Esophagus (tissue), 2 donors: ENCODE results near the gene EMILIN2. TPM values are rescaled to one million over a fixed set of nuclear protein-coding genes. Genes with fewer than 3 reads are reported as not detected.

Experiments used
- H3K27ac ChIP-seq, 2 donors: one replicate each; pipeline ENCODE4 v1.5.1; 2013; ENCODE audit warnings: low read depth in 2 of 2, mild to moderate bottlenecking in 2 of 2, inconsistent platforms in 1 of 2, low read length in 1 of 2, moderate library complexity in 1 of 2
- H3K27me3 ChIP-seq, 2 donors: one replicate each; pipeline ENCODE4 v1.6.1; 2013; ENCODE audit warnings: low read length in 2 of 2, control low read depth in 1 of 2, mild to moderate bottlenecking in 1 of 2; ENCODE audit not compliant: insufficient read depth in 2 of 2, control insufficient read depth in 1 of 2
- H3K36me3 ChIP-seq, 2 donors: one replicate each; pipeline ENCODE4 v1.6.1; 2013; ENCODE audit warnings: low read length in 1 of 2; ENCODE audit not compliant: control insufficient read depth in 2 of 2, insufficient read depth in 2 of 2
- H3K4me1 ChIP-seq, 2 donors: one replicate each; pipeline ENCODE4 v1.6.1; 2013; ENCODE audit warnings: low read length in 1 of 2; ENCODE audit not compliant: control insufficient read depth in 2 of 2, insufficient read depth in 2 of 2
- H3K4me3 ChIP-seq, 2 donors: one replicate each; pipeline ENCODE4 v1.5.1; 2013; ENCODE audit warnings: low read length in 2 of 2, mild to moderate bottlenecking in 2 of 2, low read depth in 1 of 2, moderate library complexity in 1 of 2
- H3K9me3 ChIP-seq, 2 donors: one replicate each; pipeline ENCODE4 v1.6.1; 2013; ENCODE audit warnings: mild to moderate bottlenecking in 2 of 2, low read depth in 1 of 2, low read length in 1 of 2, moderate library complexity in 1 of 2; ENCODE audit not compliant: control insufficient read depth in 2 of 2, insufficient read depth in 1 of 2
- WGBS, 2 donors: extraction: QIAGEN DNeasy Blood & Tissue Kit; methylation state at CpG; one replicate each; pipeline ENCODE4 v1.1.7; 2013; 5-methylcytosine and 5-hydroxymethylcytosine counted together
- polyA plus RNA-seq, 2 donors: library from polyadenylated mRNA; stranded (reverse); fragments of 200-250 nt; gene quantifications; one replicate each; pipeline ENCODE4 v1.2.3, GENCODE V29; 2013
- donor health status: healthy with polysubstance abuse.
- donor health status: Bipolar disorder and iron deficiency.

EMILIN2 gene
- polyA plus RNA-seq, 2 donors = 1.3 to 2.0 TPM

DNA sequence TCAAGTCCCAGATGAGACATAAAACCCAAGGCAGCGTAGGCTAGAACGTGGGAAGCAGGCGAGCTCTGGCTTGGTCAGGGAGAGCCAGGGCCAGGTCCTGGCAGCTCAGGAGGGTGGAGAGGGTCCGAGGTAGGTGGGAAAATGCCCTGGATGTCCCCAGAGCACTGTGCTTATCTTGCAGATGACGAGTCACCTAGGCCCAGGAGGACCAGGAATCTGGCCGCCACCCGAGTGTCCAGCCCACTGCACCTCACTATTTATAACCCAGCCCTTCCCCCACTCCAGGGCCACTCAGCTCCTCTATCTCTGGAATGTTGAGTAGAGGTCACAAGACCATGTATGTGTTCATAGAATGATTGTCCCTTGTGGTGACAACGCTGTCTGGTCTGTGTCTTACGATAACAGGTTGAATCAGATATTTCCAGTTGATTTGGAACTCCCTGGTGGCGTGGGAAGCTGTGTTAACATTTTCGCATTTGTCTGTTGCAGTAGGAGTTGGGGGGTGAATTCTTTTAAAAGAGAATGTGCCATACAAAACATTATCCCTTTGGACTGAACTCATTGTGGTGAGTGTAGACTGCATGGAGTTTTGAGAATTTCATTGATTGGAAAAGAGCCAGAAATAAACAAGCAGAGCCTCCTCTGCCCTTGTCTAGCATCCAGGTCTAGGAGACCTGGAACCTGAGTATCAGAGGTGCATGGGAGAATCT, 47.5 kb downstream of the EMILIN2 start:
- no peak overlapping the region for H3K27ac ChIP-seq
- no peaks in the 10 kb centered on the region for H3K36me3 ChIP-seq
- H3K4me3 ChIP-seq = no peak overlapping the region
- no peaks in the 10 kb centered on the region for H3K4me1 ChIP-seq
- peaks cover 0 to 3% of the 10 kb centered on the region in 2 donors for H3K9me3 ChIP-seq
- no peaks in the 10 kb centered on the region for H3K27me3 ChIP-seq
- WGBS, 2 donors = 82 to 89% methylated on average over 11 of the region's 11 CpGs

- Histone ChIP-seq H3K27me3 (no peaks in the 10 kb centered on the region), H3K4me1 (no peaks in the 10 kb centered on the region), H3K9me3 (peaks cover 0 to 3% of the 10 kb centered on the region in 2 donors), H3K36me3 (no peaks in the 10 kb centered on the region), H3K4me3 (no peak overlapping the region), H3K27ac (no peak overlapping the region)
- 78% methylated on average over 2 of the region's 2 CpGs for WGBS, 2 donors
Measured at GRCh38 chr18:2894841-2895370, 48.1 kb downstream of the EMILIN2 start.

GRCh38 chr18:2895391-2895790, 48.6 kb downstream of the EMILIN2 start:
- H3K27ac ChIP-seq = no peak overlapping the region
- 96 to 98% methylated on average over 7 of the region's 7 CpGs for WGBS, 2 donors
- H3K4me3 ChIP-seq = no peak overlapping the region
- H3K27me3 ChIP-seq = no peaks in the 10 kb centered on the region
- H3K36me3 ChIP-seq = no peaks in the 10 kb centered on the region
- H3K9me3 ChIP-seq = peaks cover 0 to 3% of the 10 kb centered on the region in 2 donors
- H3K4me1 ChIP-seq = no peaks in the 10 kb centered on the region

DNA sequence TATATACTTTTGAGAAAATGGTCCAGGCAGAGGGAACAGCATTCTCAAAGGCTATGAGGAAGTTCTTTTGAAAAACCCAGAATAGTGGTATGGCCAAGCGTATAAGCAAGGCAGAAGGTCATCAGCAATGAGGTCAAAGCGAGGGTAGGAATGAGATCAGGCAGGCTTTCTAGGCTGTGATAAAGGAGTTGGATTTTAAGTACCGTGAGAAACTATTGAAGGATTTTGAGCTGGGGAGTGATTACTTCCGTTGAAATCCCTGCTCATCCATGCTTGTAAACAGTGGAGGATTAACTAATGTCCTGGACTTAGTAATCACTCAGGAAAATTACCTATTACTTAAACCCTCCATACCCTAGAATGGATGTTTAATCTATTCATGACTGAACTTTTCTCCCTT, 50.2 kb downstream of the EMILIN2 start:
- H3K9me3 ChIP-seq = peaks cover 0 to 3% of the 10 kb centered on the region in 2 donors
- H3K27ac ChIP-seq = no peak overlapping the region
- H3K4me3 ChIP-seq = no peak overlapping the region
- no peaks in the 10 kb centered on the region for H3K4me1 ChIP-seq
- WGBS, 2 donors = 84 to 85% methylated on average over 4 of the region's 4 CpGs
- H3K36me3 ChIP-seq = no peaks in the 10 kb centered on the region
- H3K27me3 ChIP-seq = no peaks in the 10 kb centered on the region

- Histone ChIP-seq H3K36me3 (no peaks in the 10 kb centered on the region), H3K9me3 (peaks cover 0 to 3% of the 10 kb centered on the region in 2 donors), H3K27ac (no peak overlapping the region), H3K27me3 (no peaks in the 10 kb centered on the region), H3K4me1 (no peaks in the 10 kb centered on the region), H3K4me3 (no peak overlapping the region)
- 82 to 83% methylated on average over 12 of the region's 12 CpGs for WGBS, 2 donors
Measured at GRCh38 chr18:2897448-2898185, 50.8 kb downstream of the EMILIN2 start.

GRCh38 chr18:2898186-2898640, 51.4 kb downstream of the EMILIN2 start:
- H3K27ac ChIP-seq = no peak overlapping the region

GRCh38 chr18:2900684-2901422, 54.0 kb downstream of the EMILIN2 start:
- no peaks in the 10 kb centered on the region for H3K9me3 ChIP-seq
- no peaks in the 10 kb centered on the region for H3K27me3 ChIP-seq
- no peak overlapping the region for H3K4me3 ChIP-seq
- no peaks in the 10 kb centered on the region for H3K36me3 ChIP-seq
- no peaks in the 10 kb centered on the region for H3K4me1 ChIP-seq
- WGBS, 2 donors = 77 to 78% methylated on average over 8 of the region's 8 CpGs
- H3K27ac ChIP-seq = no peak overlapping the region

More at GRCh38 chr18:2898186-2898640, 51.4 kb downstream of the EMILIN2 start:
- peaks cover 0 to 3% of the 10 kb centered on the region in 2 donors for H3K9me3 ChIP-seq
- H3K4me3 ChIP-seq = no peak overlapping the region
- H3K36me3 ChIP-seq = no peaks in the 10 kb centered on the region
- H3K4me1 ChIP-seq = no peaks in the 10 kb centered on the region
- H3K27me3 ChIP-seq = no peaks in the 10 kb centered on the region
- WGBS, 2 donors = 70 to 75% methylated on average over 6 of the region's 6 CpGs

GRCh38 chr18:2901423-2901985, 54.7 kb downstream of the EMILIN2 start:
- H3K4me1 ChIP-seq = peaks cover 0 to 3% of the 10 kb centered on the region in 2 donors
- no peaks in the 10 kb centered on the region for H3K9me3 ChIP-seq
- no peak overlapping the region for H3K4me3 ChIP-seq
- WGBS, 2 donors = 80 to 81% methylated on average over 14 of the region's 14 CpGs
- H3K27ac ChIP-seq = peak overlapping the region in 1 of 2 donors; percentile 17
- H3K36me3 ChIP-seq = no peaks in the 10 kb centered on the region
- H3K27me3 ChIP-seq = no peaks in the 10 kb centered on the region

DNA sequence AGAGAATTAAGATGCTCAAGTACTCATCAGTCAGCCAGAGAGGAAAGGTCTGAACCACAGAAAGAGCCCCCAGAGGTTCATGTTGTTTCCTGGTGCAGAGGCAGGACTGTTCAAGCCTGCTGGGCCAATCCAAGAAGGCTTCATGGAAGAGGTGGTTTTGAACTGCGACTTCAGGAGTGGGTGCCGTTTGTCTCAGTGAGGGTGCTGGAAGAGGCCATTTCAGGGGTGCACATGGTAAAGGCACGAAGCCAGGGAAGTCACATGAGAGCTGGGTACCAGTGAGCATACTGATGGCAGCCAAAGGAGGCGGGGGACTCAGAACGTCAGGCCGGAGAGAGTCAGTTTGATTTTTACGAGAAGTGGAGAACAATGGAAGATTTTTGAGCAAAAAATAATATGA, 55.5 kb downstream of the EMILIN2 start:
- H3K9me3 ChIP-seq = no peaks in the 10 kb centered on the region
- H3K4me3 ChIP-seq = no peak overlapping the region
- WGBS, 2 donors = 88 to 89% methylated on average over 7 of the region's 7 CpGs
- peaks cover 1 to 5% of the 10 kb centered on the region in 2 donors for H3K4me1 ChIP-seq
- no peaks in the 10 kb centered on the region for H3K36me3 ChIP-seq
- H3K27me3 ChIP-seq = no peaks in the 10 kb centered on the region
- H3K27ac ChIP-seq = no peak overlapping the region
